NOMO-1 treated with DMSO at 0.1 percent for 48 hours (cell line): ENCODE data around the gene TOLLIP.
A peak's percentile ranks its signal among the peaks of the same experiment; 100 is the strongest.

ENCODE experiments used
- DNase-seq: peaks from one replicate; lab custom pipeline; 2025; ENCODE audit not compliant: unreplicated experiment; lab: John Stamatoyannopoulos, UW

TOLLIP gene

DNA sequence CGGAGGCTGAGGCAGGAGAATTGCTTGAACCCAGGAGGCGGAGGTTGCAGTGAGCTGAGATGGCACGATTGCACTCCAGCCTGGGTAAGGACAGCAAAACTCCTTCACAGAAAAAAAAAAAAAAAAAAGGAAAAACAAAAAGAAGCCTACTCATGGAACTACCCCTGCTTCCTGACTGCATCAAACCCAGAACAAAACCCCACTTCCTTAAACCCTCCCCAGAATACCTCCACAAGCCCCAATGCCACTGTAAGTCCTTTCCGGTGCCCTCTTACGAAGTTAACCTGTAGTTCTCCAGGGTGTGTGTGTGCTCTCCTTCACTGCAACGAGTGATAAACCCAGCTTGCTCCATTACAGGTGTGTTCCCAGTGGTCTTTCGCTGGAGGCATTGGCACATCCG lies 8.6 kb upstream of the TOLLIP start:
- peak; percentile 36 for DNase-seq

DNA sequence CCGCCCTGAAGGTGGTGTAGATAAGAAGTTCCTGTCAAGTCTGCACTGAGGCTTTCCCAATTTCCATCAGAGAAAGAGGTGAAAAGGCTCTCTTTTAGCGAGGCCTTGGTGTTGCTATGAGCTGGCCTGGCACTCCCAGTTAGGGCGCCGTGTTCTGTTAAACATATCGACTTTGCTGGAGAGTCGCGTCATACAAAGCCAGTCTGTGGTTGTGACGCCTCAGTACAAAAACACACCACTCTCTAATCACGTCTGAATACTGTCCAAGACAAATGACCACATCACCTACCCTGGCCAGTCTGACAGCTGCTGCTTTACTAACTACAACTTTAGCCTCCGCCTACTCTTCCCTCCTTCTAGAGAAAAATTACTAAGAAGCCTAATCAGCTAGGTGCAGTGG lies 8.0 kb upstream of the TOLLIP start:
- no peak for DNase-seq

DNA sequence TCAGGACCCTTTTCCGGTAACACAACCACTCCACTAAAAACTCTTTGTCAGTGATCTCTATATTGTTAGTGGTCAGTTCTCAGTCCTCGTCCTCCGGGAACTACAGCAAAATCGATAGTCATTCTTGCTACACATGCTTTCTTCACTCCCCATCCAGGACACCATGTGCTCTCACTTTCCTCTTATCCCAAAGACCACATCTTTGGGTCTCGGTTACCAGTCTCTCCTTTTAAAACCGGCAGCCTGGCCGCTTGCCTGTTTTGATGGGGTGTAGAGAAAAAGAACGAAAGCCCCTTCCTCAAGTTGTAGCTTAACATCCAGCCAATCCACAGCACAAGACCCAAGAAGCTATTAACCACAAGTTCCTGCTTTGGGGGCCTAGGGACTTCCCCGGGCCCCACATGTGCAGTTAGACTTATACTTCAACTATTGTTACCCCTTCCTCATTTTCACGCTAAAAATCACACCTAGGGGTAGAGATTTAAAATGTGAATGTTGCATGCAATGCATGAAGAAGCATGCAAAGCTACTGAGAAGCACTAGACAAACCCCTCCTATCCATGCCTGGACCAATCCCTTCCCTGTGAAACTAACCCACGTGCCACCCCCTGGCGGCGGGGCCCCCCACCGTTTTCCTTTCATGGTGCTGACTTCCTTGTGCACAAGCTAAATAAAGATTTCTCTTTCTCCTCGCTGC lies 1.5 kb upstream of the TOLLIP start:
- DNase-seq = peak; percentile 93

DNA sequence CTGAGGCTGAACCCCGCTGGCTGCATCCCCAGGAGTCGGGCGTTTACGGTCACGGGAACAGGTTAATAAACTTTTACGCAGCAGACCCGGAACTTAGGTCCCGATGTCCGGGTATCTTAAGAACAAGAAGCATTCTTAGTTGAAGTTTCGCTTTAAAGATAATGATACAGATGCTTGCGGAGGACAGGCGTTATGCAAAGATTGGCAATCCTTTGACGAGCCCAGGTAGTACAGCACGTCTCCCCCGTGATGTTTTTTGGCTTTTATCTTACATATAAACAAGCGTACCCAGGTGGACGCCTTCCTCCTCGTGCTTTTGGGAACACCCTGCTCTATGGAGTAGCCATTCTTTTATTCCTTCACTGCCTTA lies 871 bp upstream of the TOLLIP start:
- DNase-seq = peak; percentile 36

DNA sequence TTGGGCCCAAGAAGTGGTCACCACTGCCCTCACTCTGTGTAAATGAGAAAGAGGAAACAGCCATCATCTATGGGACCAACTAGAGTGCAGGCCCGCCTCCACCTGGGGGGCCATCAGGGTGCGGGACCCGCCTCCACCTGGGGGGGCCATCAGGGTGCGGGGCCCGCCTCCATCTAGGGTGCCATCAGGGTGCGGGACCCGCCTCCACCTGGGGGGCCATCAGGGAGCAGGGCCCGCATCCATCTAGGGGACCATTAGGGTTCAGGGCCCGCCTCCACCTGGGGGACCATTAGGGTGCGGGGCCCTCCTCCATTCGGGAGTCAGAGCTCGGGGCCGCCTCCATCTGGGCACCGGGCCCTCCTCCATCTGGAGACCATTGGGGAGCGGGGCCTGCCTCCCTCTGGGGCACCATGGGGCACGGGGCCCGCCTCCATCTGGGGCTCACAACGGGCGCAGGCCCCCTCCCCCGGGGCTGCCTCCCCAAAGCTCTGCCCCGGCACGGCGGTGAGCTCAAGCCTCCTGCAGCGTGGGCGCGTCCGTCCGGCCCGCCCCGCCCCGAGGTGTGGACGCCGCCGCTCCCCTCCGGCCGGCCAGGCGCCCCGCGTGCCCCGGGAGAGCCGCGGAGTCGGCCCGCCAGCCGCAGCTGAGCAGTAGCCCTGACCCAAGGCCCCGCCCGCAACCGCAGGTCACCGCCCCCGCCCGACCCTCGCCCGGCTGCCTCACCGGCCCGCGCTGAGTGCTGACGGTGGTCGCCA lies 512 bp downstream of the TOLLIP start:
- DNase-seq = peak; percentile 20

DNA sequence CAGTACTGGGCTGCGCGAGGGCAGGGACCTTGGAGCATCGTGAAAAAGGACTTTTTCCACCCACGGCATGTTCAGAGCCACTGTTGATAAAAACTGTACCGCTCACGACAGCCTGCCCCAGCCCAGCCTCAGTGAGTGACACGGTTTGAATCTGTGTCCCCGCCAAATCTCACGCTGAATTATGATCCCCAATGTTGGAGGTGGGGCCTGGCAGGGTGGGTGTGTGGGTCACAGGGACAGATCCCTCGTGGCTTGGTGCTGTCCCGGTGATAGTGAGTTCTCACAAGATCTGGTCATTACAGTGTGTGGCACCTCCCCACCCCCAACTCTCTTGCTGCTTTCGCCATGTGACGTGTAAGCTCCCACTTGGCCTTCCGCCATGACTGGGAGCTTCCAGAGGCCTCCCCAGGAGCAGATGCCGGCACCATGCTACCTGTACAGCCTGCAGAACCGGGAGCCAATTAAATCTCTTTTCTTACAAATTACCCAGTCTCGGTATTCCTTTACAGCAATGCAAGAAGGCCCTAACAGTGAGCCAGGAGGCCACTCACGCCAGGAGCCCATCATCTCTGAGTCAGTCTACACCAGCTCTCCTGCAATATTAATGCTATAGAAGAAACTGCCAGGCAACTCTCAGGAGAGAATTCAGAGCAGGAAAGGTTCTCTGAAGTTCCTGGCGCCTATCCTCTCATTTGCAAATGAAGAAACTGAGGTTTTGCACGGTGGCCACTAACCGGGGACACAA lies 1.3 kb downstream of the TOLLIP start:
- no peak for DNase-seq

DNA sequence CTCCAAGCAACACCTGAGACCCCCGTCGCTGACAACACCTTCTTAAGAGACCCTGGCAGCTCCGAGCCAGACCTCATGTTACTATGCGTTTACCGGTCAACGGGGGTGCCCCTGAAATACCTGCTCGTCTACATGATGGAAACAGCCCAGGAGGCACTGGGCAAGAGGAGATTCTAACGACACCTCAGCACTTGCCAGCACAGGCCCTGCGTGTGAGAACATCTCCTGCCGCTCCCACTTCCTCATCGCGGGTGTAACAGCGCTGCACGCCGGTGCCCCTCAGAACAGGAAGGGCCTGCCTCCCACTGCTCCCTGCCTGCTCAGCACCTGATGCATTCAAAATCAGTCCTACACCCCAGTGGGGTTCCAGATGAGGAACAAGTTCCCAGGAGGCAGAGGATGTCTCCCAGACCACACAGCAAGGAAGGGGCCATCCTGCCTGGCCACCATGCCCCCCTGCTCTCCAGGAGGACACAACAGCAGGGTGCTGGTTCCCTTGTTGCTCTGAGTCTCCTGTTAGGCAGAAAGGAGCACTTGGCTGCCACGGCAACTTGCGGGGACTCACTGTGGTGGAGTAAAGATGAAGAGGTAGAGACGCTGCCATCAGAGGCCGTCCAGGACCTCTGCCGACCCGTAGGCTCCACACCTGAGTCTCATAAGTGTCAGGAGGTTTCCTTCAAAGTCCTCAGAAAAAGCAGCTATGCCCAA lies 2.1 kb downstream of the TOLLIP start:
- DNase-seq = peak; percentile 84

DNA sequence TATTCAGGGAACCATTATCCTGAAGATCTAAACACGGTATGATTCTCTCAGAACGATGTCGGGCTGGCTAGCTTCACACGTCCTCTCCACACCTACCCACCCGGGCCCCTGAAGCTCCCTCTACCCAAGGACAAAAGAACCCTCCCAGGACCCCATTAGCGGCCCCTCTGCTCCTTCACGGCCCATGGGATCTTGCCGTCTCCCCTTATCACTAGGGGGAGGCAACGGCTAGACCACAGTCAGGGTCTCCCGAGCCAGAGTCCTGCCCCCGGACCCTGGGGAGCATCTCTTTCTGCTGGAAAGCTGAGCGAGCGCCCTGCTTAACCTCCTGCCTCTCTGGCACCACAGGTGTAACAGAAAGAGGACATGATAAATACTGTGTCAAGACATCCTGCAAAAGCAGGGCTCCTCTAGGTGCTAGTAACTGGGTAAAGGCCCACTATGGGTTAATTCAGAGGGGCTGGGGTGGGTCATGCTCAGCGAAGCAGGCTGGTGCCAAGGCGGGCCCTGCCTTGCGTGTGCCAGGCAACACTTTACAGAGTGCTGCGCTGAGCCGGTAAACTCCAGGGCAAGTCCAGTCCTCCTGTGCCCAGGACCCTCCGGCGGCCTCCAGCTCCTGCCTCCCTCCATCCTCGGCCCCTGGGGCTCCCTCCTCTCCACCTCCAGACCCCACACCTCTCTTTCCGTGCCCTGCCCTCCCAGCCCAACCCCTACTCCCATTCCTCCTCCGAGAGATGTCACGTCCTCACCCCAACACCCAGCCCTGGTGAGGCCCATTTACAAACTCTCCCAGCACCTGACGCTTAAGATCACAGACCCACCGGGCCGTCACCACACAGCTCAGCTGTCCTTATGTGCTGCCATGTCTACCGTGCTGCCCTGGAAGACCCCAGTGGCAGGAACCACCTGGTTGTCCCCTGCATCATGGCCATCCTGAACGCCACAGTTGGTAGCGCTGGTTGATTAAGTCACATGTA lies 3.0 kb downstream of the TOLLIP start:
- no peak for DNase-seq

DNA sequence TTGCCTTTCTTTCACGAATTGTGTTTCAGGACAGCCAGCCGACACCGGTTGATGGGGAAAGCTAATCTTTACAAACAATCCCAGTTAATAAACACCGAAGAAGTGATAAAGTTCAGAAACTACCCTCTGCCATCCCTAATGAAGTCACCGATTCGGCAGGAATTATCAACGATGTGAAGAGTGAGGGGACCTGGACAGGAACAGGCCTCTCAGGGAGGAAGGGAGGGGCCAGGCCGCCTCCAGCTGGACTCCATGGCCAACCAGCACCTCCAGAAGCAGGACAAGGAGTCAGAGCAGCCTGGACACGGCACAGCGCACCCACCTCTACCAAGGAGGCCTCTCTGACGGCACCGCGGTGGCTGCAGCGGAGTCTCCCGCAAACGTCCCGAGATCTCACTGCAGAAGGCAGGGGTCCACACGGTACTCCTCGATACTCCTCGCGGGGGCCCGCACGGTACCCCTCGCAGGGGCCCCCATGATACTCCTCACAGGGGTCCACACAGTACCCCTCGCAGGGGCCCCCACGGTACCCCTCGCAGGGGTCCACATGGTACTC lies 3.9 kb downstream of the TOLLIP start:
- no peak for DNase-seq

DNA sequence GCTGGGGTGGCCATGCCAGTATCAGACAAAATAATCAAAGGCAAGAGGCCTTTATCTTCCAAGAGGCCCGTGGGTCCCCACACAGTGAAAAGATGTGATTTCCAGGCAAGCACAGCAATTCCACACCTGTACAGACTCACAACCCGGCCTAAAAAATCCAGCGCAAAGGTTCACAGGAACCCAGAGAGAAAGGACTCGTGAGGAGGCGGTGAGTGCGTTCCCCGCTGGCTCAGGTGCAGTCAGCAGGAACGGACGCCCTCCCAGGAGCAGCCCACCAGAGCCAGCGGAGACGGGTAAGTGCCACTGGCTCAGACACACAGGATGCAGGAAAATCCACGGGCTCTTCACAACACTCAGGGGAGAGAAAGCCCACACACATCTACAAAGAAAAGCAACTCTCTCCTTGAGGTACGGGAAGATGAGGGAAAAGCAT lies 4.4 kb downstream of the TOLLIP start:
- DNase-seq = no peak

DNA sequence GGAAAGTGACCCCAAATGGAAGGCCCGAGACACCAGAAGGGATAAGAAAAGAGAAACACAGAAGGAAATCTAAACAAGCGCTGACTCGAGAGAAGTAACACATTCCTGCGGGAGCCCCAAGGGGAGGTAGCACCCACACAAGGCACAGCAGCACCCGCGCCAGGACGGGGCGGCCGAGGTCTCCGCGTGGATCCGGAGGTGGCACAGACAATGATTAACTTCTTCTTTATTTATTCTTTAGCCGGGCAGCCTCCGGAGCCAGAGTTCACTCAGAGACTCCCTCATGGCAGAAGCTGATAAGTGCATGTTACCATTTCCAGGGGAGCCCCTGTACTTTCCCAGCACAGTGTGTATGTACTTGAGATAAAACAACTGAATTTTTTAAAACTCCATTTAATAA lies 5.1 kb downstream of the TOLLIP start:
- DNase-seq = no peak

DNA sequence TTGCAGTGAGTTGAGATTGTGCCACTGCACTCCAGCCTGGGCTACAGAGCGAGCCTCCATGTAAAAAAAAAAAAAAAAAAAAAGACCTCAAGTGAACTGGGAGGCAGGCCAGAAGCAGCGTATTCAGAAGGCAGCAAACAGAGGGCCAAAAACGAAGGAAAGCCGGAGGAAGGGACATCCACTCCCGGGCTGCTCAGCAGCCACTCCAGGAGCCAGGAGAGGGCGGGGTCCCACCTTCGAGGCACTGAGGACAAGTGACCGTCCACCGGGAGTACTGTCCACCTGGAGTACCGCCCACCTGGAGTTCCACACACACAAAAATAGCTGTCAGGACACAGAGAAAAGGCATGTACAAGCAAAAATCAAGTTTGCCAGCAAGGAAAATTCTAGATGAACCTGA lies 5.5 kb downstream of the TOLLIP start:
- DNase-seq = no peak

DNA sequence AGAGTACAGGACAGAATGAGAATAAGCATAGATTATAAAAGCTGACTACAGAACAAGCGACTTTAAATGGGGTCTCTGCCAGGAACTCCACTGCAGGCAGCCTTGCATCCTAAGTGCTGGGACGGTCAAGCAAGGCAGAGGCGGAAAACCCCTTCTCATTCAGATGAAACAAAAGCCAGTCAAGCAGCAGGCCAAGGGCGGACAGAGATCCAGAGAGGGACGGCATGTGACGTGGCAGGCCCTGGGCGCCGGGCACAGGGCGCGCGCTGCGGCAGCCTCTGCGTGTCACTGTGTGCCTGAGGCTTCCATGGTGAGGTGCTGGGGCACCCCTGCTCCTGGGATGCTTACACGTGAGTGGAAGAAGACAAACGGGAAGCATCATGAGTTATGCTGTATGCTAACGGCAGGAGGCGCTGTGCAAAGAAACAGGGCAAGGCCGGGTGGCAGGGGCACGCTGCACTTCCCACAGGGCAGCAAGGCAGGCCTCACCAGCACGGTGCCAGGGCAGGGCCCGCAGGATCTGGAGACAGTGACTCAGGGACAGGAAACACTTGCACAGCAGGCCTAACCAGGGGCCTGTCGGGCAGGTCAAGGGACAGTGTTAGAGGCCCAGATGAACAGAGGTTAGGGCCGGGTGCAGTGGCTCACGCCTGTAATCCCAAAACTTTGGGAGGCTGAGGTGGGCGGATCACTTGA lies 6.2 kb downstream of the TOLLIP start:
- no peak for DNase-seq

DNA sequence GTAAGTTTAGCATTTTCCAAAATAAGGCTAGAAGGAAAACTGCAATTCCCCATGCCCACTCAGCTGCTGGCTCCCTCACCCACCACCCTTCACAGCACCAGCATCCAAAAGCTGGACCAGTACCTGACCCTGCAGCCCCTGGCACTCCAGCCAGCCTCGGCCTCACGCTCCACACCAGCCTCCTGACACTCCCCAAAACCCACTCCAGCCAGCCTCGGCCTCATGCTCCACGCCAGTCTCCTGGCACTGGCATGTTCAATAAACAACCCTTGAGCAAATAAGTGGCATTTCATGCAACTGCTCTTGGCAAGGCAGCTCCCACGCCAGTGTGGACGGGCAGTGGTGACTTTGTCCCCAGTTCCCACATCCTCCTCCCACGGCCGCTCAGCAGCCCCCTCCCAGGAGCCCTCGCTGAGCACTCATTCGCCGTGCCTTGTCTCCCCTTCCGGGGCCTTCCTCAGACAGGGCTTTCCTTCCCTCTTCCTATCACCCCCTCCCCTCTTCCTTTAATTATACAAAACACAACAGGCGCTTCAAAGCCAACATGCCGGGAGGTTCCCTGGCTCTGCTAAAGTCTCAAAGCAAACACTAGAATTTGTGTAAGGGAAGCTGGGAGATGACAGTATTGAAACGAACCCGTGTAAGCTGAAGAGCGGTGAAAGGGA lies 6.8 kb downstream of the TOLLIP start:
- no peak for DNase-seq

DNA sequence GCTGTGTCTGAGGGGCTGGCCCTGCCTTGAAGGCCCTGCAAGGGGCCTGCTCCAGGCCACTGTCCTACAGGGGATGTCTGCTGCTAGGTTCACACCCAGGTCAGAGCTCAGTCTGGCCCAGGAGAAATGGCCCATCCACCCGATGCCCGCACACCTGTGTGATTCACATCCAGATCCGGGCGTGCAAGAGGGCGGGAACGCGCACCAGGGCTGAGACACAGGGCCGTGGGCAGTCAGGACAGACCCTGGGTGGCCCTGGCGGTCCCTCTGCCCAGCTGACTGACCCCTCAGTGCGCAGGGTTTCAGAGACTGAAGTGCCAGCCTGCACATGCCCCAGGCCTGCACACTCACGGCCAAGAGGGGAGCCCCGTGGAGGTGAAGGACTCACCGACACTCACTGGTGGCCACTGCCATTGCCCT lies 7.4 kb downstream of the TOLLIP start:
- DNase-seq = no peak

DNA sequence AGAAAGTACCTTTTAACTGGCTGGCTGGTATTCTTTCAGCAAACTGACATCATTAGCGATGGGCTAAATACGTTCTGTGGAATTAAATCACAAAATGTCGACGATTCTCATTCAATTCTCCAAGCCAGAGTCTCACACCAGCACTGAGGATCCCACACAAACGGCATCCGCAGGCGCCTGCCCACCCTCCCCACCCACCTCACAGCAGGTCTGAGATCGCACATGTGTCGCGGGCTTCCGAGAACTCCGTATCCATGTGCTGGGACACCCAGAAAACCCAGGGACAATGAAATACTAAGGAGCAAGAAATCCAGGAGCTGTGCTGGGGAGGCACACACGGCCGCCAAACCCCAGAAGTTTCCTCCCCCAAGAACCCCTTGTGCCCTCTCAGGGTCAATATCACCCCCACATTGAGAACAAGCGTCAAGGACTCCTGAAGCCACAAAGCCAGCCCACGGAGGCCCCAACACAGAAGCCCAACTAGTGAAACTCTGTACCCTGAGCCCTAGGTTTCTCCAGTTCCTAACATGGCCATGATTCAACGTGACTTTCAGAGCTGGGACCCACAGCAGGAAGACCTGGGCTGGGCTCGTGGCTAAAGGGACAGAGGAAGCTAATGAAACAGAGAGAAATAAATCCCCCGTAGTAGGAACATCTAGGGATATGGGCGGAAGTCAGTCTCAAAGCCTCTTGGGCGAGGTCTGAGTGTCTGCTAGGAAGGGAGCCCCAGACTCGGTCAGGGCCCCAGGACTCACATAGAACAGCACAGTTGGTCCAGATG lies 8.0 kb downstream of the TOLLIP start:
- no peak for DNase-seq

DNA sequence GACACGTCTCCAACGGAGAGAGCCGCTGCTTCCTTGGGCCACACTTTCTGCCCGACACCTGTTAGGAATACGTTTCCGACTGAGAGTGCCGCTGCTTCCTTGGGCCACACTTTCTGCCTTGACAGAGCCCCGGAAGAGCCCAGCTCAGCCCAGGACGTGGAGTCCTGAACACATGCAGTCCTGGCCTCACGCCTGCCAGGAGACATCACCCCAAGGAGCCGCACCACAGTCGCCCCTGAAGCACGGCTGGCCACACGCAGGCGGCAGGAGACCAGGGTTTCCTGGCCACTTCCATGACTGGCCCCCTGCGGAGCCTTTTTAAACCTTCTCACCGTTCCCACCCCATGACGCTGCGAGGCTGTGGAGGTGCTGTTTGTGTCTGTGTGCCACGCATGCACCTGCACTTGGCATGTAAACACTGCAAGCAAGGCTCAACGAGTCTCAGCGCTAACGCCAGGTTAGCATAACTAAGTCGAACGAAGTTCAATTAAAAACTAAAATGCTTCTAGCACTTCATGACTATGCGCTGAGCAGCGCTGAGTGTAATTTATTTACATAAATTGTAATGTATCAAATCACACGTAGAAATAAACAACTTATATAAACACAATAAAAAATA lies 8.8 kb downstream of the TOLLIP start:
- DNase-seq = no peak

DNA sequence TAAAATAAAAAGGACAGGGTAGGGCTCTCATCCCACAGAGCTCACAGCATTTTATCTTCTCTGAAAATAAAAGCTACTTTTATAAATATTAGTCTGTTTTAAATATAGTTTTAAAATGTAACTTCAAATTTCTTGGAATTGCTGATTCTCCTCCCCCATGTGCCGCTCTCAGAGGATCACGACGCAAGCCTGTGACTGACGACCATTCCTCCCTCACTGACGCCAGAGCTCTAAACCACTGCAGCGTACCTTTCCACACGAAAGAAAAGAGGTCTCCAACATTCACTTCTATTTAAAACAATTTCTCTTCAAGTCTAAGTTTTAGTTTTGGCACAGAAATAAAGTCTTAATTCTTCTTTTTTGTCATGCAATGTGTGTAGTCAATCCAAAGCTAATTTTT lies 9.3 kb downstream of the TOLLIP start:
- no peak for DNase-seq
